Measurements from ENCODE around the gene KIF1A. TPM values are rescaled to one million over a fixed set of nuclear protein-coding genes. Genes with fewer than 3 reads are reported as not detected.

KIF1A gene
- total RNA-seq, 1 donor = not detected

DNA sequence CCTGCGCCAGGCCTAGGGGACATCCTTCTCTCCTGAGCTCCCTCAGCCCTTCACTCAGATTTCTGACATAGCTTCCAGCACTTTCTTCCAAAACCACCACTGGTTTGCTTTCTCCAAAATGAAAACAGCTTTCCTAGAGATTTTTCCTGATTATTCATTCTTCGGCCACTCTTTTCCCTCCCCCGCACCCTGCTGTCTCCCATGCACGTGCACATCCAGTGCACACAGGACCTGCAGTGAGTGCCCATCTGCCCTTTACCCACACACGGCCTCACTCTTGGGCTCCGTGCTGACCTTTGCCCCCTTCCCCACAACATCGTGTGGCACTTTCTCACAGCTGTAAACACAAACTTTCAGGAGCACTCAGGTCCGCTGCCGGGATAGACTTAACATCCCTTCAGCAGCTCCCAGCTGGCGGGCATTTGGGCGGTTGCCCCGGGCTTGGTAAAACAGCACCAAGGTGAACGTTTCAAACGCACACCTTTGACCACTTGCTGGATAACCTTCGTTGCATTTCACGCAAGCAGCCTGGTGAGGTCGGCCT is 25.8 kb downstream of the KIF1A start:
- DNase-seq (ENCODE audit: low read depth) = no peak
- H3K4me3 ChIP-seq (ENCODE audit: low read depth, low read length) = no peak overlapping the region
- TF ChIP-seq CTCF (IDR thresholded peaks at IDR 0.05; ENCODE audit: insufficient read depth, low read depth, low read length) = no peak

DNA sequence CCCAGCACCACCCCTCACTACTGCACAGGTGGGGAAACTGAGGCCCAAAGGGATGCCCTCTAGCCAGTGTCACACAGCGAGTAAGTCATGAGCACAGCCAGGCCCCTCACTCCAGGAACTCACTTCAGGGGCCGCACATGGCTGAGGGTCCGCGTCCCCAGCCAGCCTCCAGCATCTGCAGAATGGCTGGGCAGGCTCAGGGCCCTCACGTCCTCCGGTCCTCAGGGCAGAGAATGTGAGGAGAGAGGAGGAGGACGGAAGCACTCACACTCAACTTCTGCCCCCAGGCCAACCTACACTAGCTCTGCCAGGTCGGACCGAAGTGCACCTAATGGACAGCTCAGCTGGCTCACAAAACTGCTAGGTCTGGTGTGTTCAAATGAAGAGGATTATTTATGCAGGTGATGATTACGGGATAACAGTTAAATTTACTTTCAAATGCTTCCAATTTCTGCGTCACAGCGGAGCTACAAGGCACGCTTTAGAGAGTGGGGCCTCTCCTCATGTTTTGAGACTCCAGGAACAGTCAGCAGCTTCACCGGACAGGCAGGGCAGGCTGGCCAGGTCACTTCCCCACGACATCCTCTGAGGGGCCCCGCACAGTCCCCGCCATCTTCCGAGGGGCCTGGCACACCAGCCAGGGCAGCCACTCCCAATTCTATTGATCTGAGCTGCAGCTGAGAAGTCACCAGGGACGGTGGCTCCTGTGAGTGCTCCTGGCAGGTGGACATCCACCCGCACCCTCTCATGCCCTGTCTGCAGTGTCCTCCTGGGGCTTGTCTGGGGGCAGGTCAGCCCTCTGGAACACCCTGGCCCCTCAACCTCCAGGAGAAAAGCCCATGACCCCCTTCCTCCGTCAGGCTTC is 26.5 kb downstream of the KIF1A start:
- DNase-seq (ENCODE audit: low read depth) = no peak
- no peak for TF ChIP-seq CTCF (IDR thresholded peaks at IDR 0.05; ENCODE audit: insufficient read depth, low read depth, low read length)

GRCh38 chr2:240792629-240793312 is 27.2 kb downstream of the KIF1A start:
- no peak for DNase-seq (ENCODE audit: low read depth)
- no peak overlapping the region for H3K4me3 ChIP-seq (ENCODE audit: low read depth, low read length)
- TF ChIP-seq CTCF (IDR thresholded peaks at IDR 0.05; ENCODE audit: insufficient read depth, low read depth, low read length) = no peak

More for the DNA sequence above, 26.5 kb downstream of the KIF1A start:
- H3K4me3 ChIP-seq (ENCODE audit: low read depth, low read length) = no peak overlapping the region

DNA sequence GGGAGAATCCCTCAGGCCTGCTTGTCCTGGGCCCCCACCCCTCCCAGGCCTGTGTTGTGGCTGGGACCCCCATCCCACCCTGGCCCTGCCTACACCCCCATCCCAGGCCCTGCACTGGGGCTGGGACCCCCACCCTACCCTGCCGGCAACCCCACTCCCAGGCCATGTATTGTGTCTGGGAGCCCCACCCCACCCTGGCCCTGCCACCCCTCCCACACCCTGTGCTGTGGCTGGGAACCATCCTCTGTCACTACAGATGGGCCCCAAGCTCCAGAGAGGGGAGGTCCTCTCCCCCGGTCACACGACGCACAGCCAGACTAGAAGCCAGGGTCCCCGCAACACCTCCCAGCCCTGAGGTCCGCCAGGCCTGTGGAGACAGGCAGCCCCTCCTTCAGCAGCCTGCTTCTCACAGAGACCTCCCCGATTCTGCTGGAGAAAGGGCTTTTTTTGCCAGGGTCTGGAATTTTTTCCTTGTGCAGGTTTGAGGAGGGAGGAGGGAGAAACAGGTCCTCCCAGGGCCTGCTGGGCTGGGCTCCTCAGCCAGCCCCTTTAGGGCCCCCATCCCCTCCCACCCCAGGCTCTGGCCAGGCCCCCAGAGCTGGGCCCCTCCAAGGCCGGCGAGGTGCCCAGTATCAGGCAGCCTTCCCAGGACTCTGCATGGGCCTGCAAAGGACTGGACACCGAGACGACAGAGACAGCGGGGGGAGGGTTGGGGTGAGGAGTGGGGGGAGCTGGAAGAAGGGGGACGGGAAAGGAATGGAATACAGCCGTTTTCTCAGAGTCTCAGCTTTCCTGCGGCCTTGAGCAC is 28.0 kb downstream of the KIF1A start:
- DNase-seq (ENCODE audit: low read depth) = no peak
- no peak for TF ChIP-seq CTCF (IDR thresholded peaks at IDR 0.05; ENCODE audit: insufficient read depth, low read depth, low read length)
- H3K4me3 ChIP-seq (ENCODE audit: low read depth, low read length) = no peak overlapping the region

GRCh38 chr2:240791221-240791800 is 28.7 kb downstream of the KIF1A start:
- TF ChIP-seq CTCF (IDR thresholded peaks at IDR 0.05; ENCODE audit: insufficient read depth, low read depth, low read length) = no peak
- H3K4me3 ChIP-seq (ENCODE audit: low read depth, low read length) = no peak overlapping the region

More at GRCh38 chr2:240791221-240791800, 28.7 kb downstream of the KIF1A start:
- DNase-seq (ENCODE audit: low read depth) = no peak
